ENCODE measurements around the gene CR1. TPM values are rescaled to one million over a fixed set of nuclear protein-coding genes. Genes with fewer than 3 reads are reported as not detected.
A peak's percentile ranks its signal among the peaks of the same experiment; 100 is the strongest.

CR1 gene
- total and polyA plus RNA-seq, 9 of the 15 experiments (the other 6 are each of a cell fraction or from before 2014, with no cell fraction given), result 0.07 to 0.47 (median 0.18) TPM

DNA sequence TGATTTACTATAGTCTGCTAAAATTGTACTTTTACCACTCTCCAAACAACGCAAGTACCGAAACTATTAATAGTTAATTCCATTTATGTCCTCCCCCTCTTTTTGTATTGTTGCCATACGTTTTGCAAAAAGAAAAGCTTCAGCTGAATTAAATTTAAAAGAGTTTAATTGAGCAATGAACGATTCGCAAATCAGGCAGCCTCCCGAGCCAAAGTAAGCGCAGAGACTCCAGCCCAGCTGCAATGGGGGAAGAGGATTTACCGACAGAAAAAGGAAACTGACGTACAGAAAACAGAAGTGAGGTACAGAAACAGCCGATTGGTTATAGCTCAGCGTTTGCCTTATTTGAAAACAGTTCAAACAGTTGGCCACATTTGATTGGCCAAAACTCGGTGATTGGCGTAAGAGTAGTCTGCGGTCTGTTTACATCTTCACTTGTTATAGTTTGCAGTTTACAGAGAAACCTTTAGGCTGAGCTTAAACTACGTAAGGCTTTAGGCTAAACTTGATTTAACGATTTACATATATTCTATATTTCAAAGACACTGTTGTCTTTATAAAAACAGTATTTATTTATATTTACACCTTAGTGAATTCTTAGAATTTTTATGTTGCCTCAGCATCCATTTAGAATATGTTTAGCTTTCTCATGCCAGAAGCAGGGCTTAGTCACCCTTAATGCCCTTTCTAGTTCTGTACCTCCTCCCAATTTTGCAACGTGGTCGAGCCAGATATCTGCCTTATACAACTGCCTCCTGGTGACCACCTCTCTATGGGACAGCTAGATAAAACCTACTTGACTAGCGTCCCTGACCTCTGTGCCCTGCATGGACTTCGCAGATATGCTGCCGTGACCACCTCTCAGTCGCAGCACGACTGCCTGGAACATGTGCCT is 23.8 kb downstream of the CR1 start (continued):
- TF ChIP-seq, protein P1, sequence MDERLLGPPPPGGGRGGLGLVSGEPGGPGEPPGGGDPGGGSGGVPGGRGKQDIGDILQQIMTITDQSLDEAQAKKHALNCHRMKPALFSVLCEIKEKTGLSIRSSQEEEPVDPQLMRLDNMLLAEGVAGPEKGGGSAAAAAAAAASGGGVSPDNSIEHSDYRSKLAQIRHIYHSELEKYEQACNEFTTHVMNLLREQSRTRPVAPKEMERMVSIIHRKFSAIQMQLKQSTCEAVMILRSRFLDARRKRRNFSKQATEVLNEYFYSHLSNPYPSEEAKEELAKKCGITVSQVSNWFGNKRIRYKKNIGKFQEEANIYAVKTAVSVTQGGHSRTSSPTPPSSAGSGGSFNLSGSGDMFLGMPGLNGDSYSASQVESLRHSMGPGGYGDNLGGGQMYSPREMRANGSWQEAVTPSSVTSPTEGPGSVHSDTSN (CRISPR knock-in tag; IDR thresholded peaks at IDR 0.05; ENCODE audit: low read depth), result no peak
- TF ChIP-seq, protein P1 (tag; conservative IDR thresholded peaks at IDR 0.05; ENCODE audit: low read depth), result peak; percentile 91
- TF ChIP-seq RUNX1 (IDR thresholded peaks at IDR 0.05; ENCODE audit: low read depth) (peak; percentile 97; the same call in 1 of the 2 replicates), TRIM25 (IDR thresholded peaks at IDR 0.05; ENCODE audit: borderline replicate concordance) (no peak), POU5F1 (IDR thresholded peaks at IDR 0.05; ENCODE audit: borderline replicate concordance, low read depth, low read length, partially characterized antibody) (no peak), NRF1 (conservative IDR thresholded peaks at IDR 0.05 in 1 of 2, IDR thresholded peaks at IDR 0.05 in 1 of 2) (peak; percentile 18 to 39; a peak in 1 of 4 replicates), ZNF551 (CRISPR knock-in tag; IDR thresholded peaks at IDR 0.05) (no peak), DIDO1 (tag; IDR thresholded peaks at IDR 0.05; ENCODE audit: low read depth) (no peak), ZNF75A (CRISPR knock-in tag; IDR thresholded peaks at IDR 0.05) (no peak), ELF4 (CRISPR knock-in tag; IDR thresholded peaks at IDR 0.05) (peak; percentile 89), HDAC3 (IDR thresholded peaks at IDR 0.05; ENCODE audit: borderline replicate concordance, partially characterized antibody) (peak; percentile 90), MTA2 (IDR thresholded peaks at IDR 0.05; ENCODE audit: low read depth) (peak; percentile 98), BHLHE40 (IDR thresholded peaks at IDR 0.05; ENCODE audit: low read length) (peak; percentile 88), SMAD1 (IDR thresholded peaks at IDR 0.05; ENCODE audit: low read depth, low read length, partially characterized antibody) (peak; percentile 71), SMARCA4 (IDR thresholded peaks at IDR 0.05) (peak; percentile 97), MXI1 (IDR thresholded peaks at IDR 0.05; ENCODE audit: low read depth, low read length) (peak; percentile 28; the same call in 1 of the 2 replicates), SMAD3 (CRISPR knock-in tag; conservative IDR thresholded peaks at IDR 0.05) (no peak), NCOR1 (IDR thresholded peaks at IDR 0.05) (peak; percentile 99), NR0B1 (IDR thresholded peaks at IDR 0.05; ENCODE audit: partially characterized antibody) (no peak), MEF2A (IDR thresholded peaks at IDR 0.05; ENCODE audit: control insufficient read depth, low read depth, low read length) (peak; percentile 44; the same call in 1 of the 2 replicates)
- TF ChIP-seq, protein P2, sequence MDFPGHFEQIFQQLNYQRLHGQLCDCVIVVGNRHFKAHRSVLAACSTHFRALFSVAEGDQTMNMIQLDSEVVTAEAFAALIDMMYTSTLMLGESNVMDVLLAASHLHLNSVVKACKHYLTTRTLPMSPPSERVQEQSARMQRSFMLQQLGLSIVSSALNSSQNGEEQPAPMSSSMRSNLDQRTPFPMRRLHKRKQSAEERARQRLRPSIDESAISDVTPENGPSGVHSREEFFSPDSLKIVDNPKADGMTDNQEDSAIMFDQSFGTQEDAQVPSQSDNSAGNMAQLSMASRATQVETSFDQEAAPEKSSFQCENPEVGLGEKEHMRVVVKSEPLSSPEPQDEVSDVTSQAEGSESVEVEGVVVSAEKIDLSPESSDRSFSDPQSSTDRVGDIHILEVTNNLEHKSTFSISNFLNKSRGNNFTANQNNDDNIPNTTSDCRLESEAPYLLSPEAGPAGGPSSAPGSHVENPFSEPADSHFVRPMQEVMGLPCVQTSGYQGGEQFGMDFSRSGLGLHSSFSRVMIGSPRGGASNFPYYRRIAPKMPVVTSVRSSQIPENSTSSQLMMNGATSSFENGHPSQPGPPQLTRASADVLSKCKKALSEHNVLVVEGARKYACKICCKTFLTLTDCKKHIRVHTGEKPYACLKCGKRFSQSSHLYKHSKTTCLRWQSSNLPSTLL (IDR thresholded peaks at IDR 0.05), result no peak
